Cardiac muscle cell (in vitro differentiated cells and primary cell): Measurements from ENCODE around the gene OTOA. TPM values are rescaled to one million over a fixed set of nuclear protein-coding genes. Genes with fewer than 3 reads are reported as not detected.
"Not testable (repeated sequence)": the region's sequence is repeated elsewhere in the genome, so short reads cannot be mapped to it uniquely, and the experiment has no call there.

Experiments
- DNase-seq, 2 donors: peaks; one replicate each; pipeline versions ENCODE4 v3.0.0 to v3.0.0-alpha.2; 2010 to 2017; ENCODE audit warnings: low read depth in 1 of 2, low spot score in 1 of 2
- H3K27ac ChIP-seq: fragments of 200-600 bp; sonication (generic); 2 replicates; pipeline ENCODE4 v1.5.1; 2016
- H3K27me3 ChIP-seq: fragments of 200-600 bp; sonication (generic); 2 replicates; pipeline ENCODE4 v1.6.0; 2016; ENCODE audit warnings: control low read depth
- H3K36me3 ChIP-seq: fragments of 200-600 bp; sonication (generic); 2 replicates; pipeline ENCODE4 v1.5.1; 2016; ENCODE audit warnings: control low read depth
- H3K4me1 ChIP-seq: fragments of 200-600 bp; sonication (generic); 2 replicates; pipeline ENCODE4 v1.8.1; 2017; ENCODE audit warnings: low read depth, mild to moderate bottlenecking, mixed run types
- H3K4me3 ChIP-seq: fragments of 200-600 bp; sonication (generic); 2 replicates; pipeline ENCODE4 v1.5.1; 2016; ENCODE audit warnings: mild to moderate bottlenecking
- H3K9me3 ChIP-seq: fragments of 200-600 bp; sonication (generic); 2 replicates; pipeline ENCODE4 v1.5.1; 2017; ENCODE audit warnings: low read depth, mild to moderate bottlenecking, control low read depth
- CTCF ChIP-seq: IDR thresholded peaks from 2 replicates; pipeline ENCODE4 v1.5.1; 2012; ENCODE audit warnings: low read depth, mild to moderate bottlenecking, low read length
- polyA plus RNA-seq: library from polyadenylated mRNA; unstranded; fragments of >200 nt; fragmentation: Nextera tagmentation; extraction: Ambion mirVana; gene quantifications from 2 replicates; pipeline ENCODE4 v1.2.1, GENCODE V29; 2016
- total RNA-seq: library from RNA; depleted of rRNA; stranded (reverse); fragments of >200 nt; gene quantifications from 2 replicates; pipeline ENCODE4 v1.2.3, GENCODE V29; 2016

Gene OTOA
- total and polyA plus RNA-seq, 2 experiments from 2014 or later = 0.51 TPM; not detected in 1

DNA sequence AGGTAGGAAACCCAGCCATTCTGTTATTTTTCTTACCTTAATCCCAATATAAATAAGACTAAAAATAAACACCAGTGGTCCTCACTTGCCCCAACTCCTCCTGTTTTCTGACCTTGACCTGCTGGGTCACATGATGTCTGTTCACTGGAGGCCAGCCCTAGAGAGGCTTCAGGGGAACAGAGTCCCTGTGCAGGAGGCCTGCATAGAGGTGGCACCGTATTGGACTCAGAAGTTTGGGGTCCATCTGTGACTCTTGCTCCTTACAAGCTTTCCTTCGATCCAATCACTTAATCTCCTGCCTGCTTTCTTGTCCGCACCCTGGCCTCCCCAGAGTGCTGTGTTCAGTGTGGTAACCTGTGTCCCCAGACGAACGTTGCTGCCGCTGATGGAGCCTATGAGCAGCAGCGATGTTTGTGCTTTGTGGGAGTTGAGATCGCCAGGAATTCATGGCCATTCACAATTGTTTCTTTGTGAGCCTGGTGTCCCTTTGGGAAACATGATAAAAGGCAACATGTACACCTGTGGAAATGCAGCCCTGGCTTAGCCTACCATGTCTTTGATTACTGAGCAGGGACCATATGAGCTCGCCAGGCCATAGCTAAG, 16.1 kb upstream of the OTOA start:
- H3K27me3 ChIP-seq = no peaks in the 10 kb centered on the region
- TF ChIP-seq CTCF = no peak
- H3K4me1 ChIP-seq = no peaks in the 10 kb centered on the region
- H3K4me3 ChIP-seq = no peak overlapping the region
- no peaks in the 10 kb centered on the region for H3K9me3 ChIP-seq
- no peaks in the 10 kb centered on the region for H3K36me3 ChIP-seq
- H3K27ac ChIP-seq = no peak overlapping the region
- no peak for DNase-seq

DNA sequence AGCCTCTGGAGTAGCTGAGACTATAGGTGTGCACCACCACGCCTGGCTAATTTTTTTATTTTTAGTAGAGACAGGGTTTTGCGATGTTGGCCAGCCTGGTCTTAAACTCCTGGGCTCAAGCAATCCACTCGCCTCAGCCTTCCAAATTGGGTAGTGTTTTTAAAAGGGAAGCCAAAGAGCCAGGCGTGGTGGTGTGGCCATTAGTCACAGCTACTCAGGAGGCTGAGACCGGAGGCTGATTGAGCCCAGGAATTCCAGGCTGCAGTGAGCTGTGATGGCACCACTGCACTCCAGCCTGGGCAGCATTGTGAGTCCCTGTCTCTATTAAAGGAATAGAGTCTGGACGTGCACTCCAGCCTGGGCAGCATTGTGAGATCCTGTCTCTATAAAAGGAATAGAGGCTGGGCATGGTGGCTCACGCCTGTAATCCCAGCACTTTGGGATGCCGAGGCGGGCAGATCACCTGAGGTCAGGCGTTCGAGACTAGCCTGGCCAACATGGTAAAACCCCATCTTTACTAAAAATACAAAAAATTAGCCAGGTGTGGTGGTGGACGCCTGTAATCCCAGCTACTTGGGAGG, 13.9 kb upstream of the OTOA start:
- H3K36me3 ChIP-seq, DNase-seq, H3K4me1 ChIP-seq, H3K27ac ChIP-seq, H3K4me3 ChIP-seq, H3K9me3 ChIP-seq, H3K27me3 ChIP-seq: not testable (repeated sequence)

- Histone ChIP-seq H3K4me1 (no peaks in the 10 kb centered on the region), H3K27ac (no peak overlapping the region), H3K9me3 (no peaks in the 10 kb centered on the region), H3K36me3 (no peaks in the 10 kb centered on the region), H3K4me3 (no peak overlapping the region), H3K27me3 (no peaks in the 10 kb centered on the region)
- no peak for TF ChIP-seq CTCF
- DNase-seq = peak in 1 of 2 donors; percentile 67
Observed at GRCh38 chr16:21650521-21650920, 13.2 kb upstream of the OTOA start.

GRCh38 chr16:21651515-21651914, 12.3 kb upstream of the OTOA start:
- Histone ChIP-seq H3K27ac (no peak overlapping the region), H3K4me1 (no peaks in the 10 kb centered on the region), H3K4me3 (no peak overlapping the region), H3K27me3 (no peaks in the 10 kb centered on the region), H3K9me3 (no peaks in the 10 kb centered on the region), H3K36me3 (peaks cover 3% of the 10 kb centered on the region)
- DNase-seq = no peak
- TF ChIP-seq CTCF = no peak

- no peak for TF ChIP-seq CTCF
- no peaks in the 10 kb centered on the region for H3K27me3 ChIP-seq
- H3K4me3 ChIP-seq = no peak within 1 kb of the TSS
- H3K27ac ChIP-seq = no peak within 1 kb of the TSS
- H3K9me3 ChIP-seq = no peaks in the 10 kb centered on the region
- peaks cover 3% of the 10 kb centered on the region for H3K36me3 ChIP-seq
- H3K4me1 ChIP-seq = no peaks in the 10 kb centered on the region
- DNase-seq = no peak
Observed at GRCh38 chr16:21652453-21652852, 11.3 kb upstream of the OTOA start, which contains the start of gene IGSF6. Gene IGSF6 (minus strand): TSS chr16:21652608. CDS start chr16:21652598, 10 bp downstream.

DNA sequence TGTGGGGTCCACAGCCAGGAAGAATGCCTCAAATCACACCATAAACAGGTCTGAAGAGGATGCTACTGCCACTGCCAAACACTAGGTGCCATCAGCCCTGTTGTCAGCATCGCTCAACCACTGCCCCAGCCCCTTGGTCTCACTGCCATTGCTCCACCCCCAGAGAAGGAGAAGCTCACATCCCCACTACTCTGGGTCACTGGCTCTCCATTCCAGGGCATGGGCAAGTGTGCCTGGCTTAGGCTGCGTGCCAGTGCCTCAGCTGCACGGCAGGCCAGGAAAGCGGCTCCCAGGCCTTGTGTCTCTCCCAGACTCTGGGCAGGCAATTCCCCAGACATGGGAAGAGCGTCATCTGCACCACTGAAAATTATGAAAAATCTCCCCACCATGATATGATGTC, 10.2 kb upstream of the OTOA start:
- no peak overlapping the region for H3K27ac ChIP-seq
- no peaks in the 10 kb centered on the region for H3K4me1 ChIP-seq
- H3K4me3 ChIP-seq = no peak overlapping the region
- H3K36me3 ChIP-seq = peaks cover 3% of the 10 kb centered on the region
- DNase-seq = no peak
- no peaks in the 10 kb centered on the region for H3K9me3 ChIP-seq
- no peak for TF ChIP-seq CTCF
- H3K27me3 ChIP-seq = no peaks in the 10 kb centered on the region
